HG03108 (cell line): ENCODE measurements around the gene RNF212.
"Not testable (repeated sequence)": the region's sequence is repeated elsewhere in the genome, so short reads cannot be mapped to it uniquely, and the experiment has no call there.

Experiments used
- ATAC-seq: cut with Tn5 transposase; IDR thresholded peaks from one replicate; pipeline ENCODE4 v1.9.1; 2021; ENCODE audit warnings: moderate library complexity; ENCODE audit not compliant: unreplicated experiment

The RNF212 gene

GRCh38 chr4:1069394-1069793, 44.0 kb downstream of the RNF212 start:
- no peak for ATAC-seq

DNA sequence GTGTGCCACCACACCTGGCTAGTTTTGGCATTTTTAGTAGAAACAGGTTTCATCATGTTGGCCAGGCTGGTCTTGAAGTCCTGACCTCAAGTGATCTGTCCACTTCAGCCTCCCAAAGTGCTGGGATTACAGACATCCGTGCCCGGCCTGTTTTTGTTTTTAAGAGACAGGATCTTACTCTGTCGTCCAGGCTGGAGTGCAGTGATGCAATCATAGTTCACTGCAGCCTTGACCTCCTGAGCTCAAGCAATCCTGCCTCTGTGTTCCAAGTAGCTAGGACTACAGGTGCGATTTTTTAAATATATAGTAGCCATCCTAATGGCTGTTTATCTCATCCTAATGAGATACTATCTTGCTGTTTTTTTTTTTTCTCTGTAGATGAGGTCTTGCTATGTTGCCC, 47.6 kb downstream of the RNF212 start:
- ATAC-seq, result no peak

GRCh38 chr4:1062419-1062818, 50.9 kb downstream of the RNF212 start:
- no peak for ATAC-seq

GRCh38 chr4:1061760-1062159, 51.6 kb downstream of the RNF212 start:
- ATAC-seq, result no peak

DNA sequence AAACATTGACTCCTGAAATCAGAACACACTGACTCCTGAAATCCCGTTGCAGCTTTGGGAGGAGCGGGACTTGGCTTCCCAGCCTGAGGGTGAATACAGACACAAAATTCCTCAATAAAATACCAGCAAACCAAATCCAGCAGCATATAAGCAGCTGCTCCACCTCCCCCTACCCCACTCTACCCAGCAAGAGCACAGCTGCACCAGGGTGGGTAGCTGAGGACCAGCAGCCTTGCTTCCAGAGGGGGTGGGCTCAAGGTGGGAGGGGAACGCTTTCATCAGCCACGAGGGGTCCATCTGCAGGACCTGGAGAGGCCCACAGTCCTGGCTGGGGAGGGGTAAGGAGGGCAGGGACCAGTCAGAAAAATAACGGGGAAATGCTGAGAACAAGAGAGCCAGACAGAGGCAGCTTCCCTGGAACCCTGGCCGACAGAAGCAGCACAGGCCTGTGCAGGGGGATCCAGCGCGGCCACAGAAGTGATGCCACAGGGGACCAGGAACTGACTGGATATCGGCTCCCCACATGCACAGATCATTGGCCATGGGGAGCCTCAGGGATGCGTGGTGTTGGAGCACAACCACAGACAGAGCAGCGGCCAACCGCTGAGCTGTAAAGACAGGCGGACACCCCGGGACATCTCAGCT, 52.2 kb downstream of the RNF212 start:
- ATAC-seq, result no peak

DNA sequence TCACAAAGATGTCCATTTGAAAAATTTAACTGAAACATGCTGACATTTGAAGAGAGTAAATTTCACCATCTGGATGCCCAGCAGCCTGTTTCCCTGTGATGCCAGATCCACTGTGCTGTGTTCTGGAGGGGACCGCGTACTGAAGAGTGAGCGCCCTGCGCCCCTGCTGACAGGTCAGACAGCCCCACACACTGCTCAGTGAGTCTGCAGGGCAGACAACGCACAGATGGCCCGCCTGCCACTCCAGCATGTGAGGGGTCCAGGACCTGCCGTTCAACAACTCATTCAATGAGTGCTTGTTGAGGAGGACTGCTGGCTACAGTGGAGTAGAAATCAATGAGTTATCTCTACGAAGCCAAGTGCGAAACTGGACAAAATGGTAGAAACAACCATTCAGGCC, 52.7 kb downstream of the RNF212 start:
- no peak for ATAC-seq

DNA sequence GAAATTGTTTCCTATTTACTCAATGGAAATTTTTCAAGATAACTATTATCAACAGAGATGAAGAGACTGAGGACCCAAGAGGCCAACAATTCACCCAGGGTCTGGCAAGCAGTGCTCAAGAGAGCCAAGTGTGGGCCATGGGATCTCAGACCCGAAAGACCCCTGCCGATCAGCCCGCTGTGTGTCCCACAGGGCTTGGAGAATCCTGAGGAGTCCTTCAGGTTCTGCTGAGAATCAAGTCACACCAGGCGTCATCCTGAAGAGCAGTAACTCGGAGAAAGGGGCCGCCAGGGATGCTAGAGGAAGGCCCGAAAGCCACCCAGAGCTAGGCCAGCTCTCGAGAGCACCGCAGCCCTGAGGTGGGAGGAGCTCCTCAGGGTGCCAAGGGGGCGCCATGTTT, 53.2 kb downstream of the RNF212 start:
- ATAC-seq, result no peak

GRCh38 chr4:1058997-1059665, 54.2 kb downstream of the RNF212 start:
- ATAC-seq, result no peak

DNA sequence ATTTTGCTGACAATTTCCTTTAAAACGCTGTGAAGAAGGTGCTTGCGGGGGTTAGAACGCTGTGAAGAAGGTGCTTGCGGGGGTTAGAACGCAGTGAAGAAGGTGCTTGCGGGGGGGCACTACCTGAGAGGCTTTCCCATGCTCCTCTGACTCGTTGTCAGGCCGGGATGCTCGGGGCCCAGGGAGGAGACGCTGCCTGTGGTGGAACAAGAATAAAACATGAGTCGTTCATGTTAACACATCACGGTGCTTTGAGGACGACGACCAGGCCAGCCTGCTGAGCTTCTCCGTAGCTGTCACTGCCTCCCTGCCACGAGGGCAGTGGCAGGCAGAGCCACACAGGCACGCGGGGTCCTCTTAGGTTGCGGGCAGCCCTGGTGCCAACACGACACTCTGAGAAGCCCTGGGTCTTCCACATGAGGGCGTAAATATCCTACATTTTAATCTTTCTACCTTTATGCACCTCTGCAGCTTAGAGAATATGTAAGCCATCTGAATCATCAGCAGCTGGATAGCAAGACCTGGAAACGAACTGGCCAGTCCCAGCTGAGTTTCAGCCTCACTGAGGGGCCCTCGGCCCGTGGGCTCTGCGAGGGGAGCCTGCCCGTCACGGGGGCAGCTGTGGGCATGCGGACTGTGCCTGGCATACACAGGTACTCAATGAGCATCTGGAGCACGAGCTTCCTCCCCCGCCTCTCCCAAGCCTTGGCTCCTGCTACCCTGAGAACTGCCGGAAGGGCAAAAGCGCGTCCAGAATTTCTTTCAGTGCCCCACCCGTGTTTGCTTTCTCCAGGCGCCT, 55.0 kb downstream of the RNF212 start:
- no peak for ATAC-seq

DNA sequence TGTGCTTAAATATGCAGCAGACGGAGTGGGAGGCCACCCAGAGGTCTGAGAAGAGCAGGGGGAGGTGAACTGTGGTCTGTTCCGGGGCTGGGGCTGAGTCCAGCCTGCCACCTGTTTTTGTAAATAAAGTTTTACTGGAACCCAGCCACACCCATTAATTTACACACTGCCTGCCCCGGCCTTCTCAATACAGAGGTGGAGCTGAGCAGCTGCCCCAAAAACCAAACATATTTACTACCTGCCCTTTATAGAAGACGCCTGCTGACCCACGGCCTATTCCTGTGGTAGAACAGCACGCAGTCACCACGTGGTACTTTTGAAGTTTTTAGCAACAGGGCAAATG, 56.0 kb downstream of the RNF212 start:
- no peak for ATAC-seq

DNA sequence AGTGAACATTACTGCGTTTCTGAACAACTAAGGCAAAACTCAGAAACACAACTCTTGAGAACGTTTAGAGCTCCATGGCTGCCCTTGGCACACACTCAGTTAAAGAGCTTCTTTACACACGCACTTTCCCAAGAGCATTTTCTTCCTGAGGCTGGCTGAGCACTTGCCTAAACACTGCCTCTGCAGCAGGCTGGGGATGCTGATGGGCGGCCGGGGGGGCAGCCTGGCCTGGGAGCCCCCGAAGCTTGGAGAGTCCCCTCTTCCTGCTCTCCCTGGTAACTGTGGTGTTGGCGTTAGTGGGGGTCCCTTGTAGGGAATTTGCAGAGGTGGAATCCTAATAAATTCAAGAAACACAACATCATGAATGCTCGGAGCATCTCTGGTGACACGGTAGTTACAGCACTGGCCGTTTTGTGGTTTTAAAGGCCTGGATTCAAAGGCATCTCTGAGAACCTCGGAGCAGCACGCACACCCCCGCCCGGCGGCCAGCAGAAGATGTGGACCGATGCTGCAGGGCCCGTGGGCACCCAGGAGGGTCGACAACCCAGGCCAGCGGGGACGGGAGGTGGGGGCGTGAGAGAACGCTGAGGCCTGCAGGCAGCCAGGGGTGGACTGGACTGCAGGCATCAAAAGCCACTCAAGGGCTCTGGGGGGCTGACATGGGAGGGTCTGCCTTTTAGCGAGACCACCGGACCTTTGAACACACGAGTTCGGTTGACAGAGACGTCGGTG, 56.5 kb downstream of the RNF212 start:
- ATAC-seq, result no peak

- ATAC-seq, result no peak
Observed at GRCh38 chr4:1055721-1056590, 57.4 kb downstream of the RNF212 start.

DNA sequence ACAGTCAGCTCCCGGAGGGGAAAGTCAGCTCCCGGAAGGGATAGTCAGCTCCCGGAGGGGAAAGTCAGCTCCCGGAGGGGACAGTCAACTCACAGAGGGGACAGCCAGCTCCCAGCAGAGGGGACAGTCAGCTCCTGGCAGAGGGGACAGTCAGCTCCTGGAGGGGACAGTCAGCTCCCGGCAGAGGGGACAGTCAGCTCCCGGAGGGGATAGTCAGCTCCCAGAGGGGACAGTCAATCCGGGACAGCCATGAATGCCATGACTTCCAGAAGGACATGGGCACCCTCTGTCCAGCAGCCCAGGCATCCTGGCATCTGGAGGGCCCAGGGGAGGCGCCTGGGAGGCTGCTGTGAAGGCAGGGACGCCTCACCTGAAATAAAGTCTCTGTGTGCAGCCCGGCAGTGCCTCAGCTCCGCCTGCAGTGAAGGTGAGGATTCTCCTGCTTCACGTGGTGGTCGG, 58.1 kb downstream of the RNF212 start:
- not testable (repeated sequence) for ATAC-seq

DNA sequence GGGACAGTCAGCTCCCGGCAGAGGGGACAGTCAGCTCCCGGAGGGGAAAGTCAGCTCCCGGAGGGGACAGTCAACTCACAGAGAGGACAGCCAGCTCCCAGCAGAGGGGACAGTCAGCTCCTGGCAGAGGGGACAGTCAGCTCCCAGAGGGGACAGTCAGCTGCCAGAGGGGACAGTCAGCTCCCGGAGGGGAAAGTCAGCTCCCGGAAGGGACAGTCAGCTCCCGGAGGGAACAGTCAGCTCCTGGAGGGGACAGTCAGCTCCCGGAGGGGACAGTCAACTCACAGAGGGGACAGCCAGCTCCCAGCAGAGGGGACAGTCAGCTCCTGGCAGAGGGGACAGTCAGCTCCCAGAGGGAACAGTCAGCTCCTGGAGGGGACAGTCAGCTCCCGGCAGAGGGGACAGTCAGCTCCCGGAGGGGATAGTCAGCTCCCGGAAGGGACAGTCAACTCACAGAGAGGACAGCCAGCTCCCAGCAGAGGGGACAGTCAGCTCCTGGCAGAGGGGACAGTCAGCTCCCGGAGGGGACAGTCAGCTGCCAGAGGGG, 58.6 kb downstream of the RNF212 start:
- not testable (repeated sequence) for ATAC-seq

- ATAC-seq, result not testable (repeated sequence)
Observed at GRCh38 chr4:1053891-1054290, 59.5 kb downstream of the RNF212 start.

DNA sequence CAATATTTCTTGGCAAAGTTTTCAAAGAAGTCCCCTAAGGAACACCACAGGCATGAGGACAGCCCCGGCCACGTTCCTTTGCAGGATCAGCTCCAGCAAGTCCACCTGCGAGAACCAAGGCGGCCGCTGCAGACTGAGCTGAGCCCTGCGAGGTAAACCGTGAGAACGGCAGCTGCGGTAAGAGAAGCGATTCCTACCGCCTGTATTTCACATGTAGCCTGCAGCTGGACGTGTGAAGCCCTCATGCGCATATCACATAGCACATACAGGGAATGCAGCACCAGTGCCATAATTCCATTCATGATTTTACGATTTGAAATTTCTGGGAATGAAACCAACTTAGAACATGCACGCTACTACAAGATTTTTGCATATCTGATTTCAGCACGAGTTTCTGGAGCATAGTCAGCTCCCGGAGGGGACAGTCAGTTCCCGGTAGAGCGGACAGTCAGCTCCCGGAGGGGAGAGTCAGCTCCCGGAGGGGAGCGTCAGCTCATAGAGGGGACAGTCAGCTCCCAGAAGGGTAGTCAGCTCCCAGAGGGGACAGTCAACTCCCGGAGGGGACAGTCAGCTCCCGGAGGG, 60.2 kb downstream of the RNF212 start:
- no peak for ATAC-seq

- no peak for ATAC-seq
Observed at GRCh38 chr4:1052231-1052671, 61.1 kb downstream of the RNF212 start.

GRCh38 chr4:1051472-1051871, 61.9 kb downstream of the RNF212 start:
- ATAC-seq, result no peak

- ATAC-seq, result no peak
Observed at GRCh38 chr4:1050486-1051213, 62.7 kb downstream of the RNF212 start.
